SJCRH30 (cell line): ENCODE results near the gene SCAND1. TPM values are rescaled to one million over a fixed set of nuclear protein-coding genes. Genes with fewer than 3 reads are reported as not detected.
"Not testable (repeated sequence)": the region's sequence is repeated elsewhere in the genome, so short reads cannot be mapped to it uniquely, and the experiment has no call there.

Experiments
- DNase-seq, 2 experiments: peaks; one replicate each; pipeline ENCODE4 v3.0.0-alpha.2; 2015 to 2020
- H3K27ac ChIP-seq: fragments of 250-450 bp; sonication (Bioruptor Pico); 2 replicates; pipeline ENCODE4 v1.5.1; 2020; ENCODE audit warnings: mild to moderate bottlenecking, moderate library complexity
- H3K27me3 ChIP-seq: fragments of 250-450 bp; sonication (Bioruptor Pico); 2 replicates; pipeline ENCODE4 v1.5.1; 2020; ENCODE audit warnings: mild to moderate bottlenecking, moderate library complexity
- H3K36me3 ChIP-seq: fragments of 250-450 bp; sonication (Bioruptor Pico); 2 replicates; pipeline ENCODE4 v1.5.1; 2020; ENCODE audit warnings: mild to moderate bottlenecking, moderate library complexity
- H3K4me1 ChIP-seq: fragments of 250-450 bp; sonication (Bioruptor Pico); 2 replicates; pipeline ENCODE4 v1.5.1; 2020; ENCODE audit warnings: mild to moderate bottlenecking, moderate library complexity
- H3K4me3 ChIP-seq: fragments of 250-450 bp; sonication (Bioruptor Pico); 2 replicates; pipeline ENCODE4 v1.5.1; 2020; ENCODE audit warnings: mild to moderate bottlenecking, moderate library complexity
- H3K9me3 ChIP-seq: fragments of 250-450 bp; sonication (Bioruptor Pico); replicated peaks from 2 replicates; pipeline ENCODE4 v1.5.1; 2020; ENCODE audit warnings: mild to moderate bottlenecking, moderate library complexity
- total RNA-seq: library from RNA; depleted of rRNA; stranded (reverse); fragments of >200 nt; shearing (Covaris generic); gene quantifications from 2 replicates; pipeline ENCODE4 v1.2.3, GENCODE V29; 2014

The SCAND1 gene
- total RNA-seq, 1 experiment from 2014 or later: 44.4 TPM

GRCh38 chr20:35975576-35976373 is 21.5 kb upstream of the SCAND1 start:
- H3K4me3 ChIP-seq: no peak overlapping the region
- H3K27me3 ChIP-seq: 0 out of 2 replicates have a peak, but pooled peaks cover 5% of the 10 kb centered on the region
- peaks cover 10% of the 10 kb centered on the region for H3K9me3 ChIP-seq
- DNase-seq: no peak
- H3K27ac ChIP-seq: no peak overlapping the region
- H3K4me1 ChIP-seq: peaks cover 4% of the 10 kb centered on the region
- H3K36me3 ChIP-seq: no peaks in the 10 kb centered on the region

- Histone ChIP-seq H3K4me1 (peaks cover 4% of the 10 kb centered on the region), H3K36me3 (no peaks in the 10 kb centered on the region), H3K4me3 (no peak overlapping the region), H3K9me3 (peaks cover 10% of the 10 kb centered on the region), H3K27ac (no peak overlapping the region), H3K27me3 (no peaks in the 10 kb centered on the region)
- no peak for DNase-seq
These were observed 20.0 kb upstream of the SCAND1 start for GRCh38 chr20:35974256-35974655.

DNA sequence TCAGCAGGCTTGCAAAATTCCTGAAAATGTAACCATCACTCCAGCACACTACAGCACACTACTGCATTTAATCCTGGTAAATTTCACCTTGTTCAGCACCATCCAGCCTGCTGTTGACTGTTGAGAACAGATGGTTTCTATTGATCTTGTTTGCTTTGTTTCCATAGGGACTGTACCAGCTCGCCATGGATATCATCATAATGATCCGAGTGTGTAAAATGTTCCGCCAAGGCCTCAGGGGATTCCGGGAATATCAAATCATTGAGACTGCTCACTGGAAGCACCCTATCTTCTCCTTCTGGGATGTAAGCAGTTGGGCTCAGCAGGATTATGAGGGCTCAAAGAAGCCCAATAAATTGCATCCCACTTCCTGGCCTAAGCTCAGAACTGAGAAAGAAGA is 18.2 kb upstream of the SCAND1 start:
- DNase-seq: peak; percentile 73 to 93
- Histone ChIP-seq H3K36me3 (no peaks in the 10 kb centered on the region), H3K27ac (peak overlapping the region; percentile 1; the same call in 1 of the 2 replicates), H3K4me3 (no peak overlapping the region), H3K27me3 (no peaks in the 10 kb centered on the region), H3K9me3 (peaks cover 10% of the 10 kb centered on the region), H3K4me1 (peaks cover 4% of the 10 kb centered on the region)

DNA sequence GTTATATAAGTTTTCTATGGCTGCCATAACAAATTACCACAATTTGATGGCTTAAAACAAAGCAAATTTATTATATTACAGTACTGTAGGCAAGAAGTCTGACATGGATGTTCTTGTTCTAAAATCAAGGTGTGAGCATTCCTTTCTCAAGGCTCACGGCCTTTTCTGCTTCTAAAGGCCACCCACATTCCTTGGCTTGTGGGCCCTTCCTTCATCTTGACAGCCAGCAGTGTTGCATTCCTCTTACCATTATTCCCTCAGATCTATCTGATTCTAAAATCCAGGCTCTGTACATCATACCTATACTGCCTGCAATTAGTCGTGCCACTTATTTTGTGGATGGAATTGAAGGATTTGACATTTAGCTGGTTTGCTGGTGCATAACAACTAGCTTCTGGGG is 17.7 kb upstream of the SCAND1 start:
- Histone ChIP-seq H3K36me3 (no peaks in the 10 kb centered on the region), H3K27ac (no peak overlapping the region), H3K27me3 (no peaks in the 10 kb centered on the region), H3K4me3 (no peak overlapping the region), H3K9me3 (peaks cover 10% of the 10 kb centered on the region), H3K4me1 (peaks cover 4% of the 10 kb centered on the region)
- DNase-seq: no peak

- H3K4me3 ChIP-seq: no peak overlapping the region
- no peak for DNase-seq
- no peaks in the 10 kb centered on the region for H3K36me3 ChIP-seq
- H3K9me3 ChIP-seq: peaks cover 10% of the 10 kb centered on the region
- no peak overlapping the region for H3K27ac ChIP-seq
- H3K27me3 ChIP-seq: no peaks in the 10 kb centered on the region
- H3K4me1 ChIP-seq: peaks cover 4% of the 10 kb centered on the region
These were observed 14.6 kb upstream of the SCAND1 start for GRCh38 chr20:35968930-35969329.

DNA sequence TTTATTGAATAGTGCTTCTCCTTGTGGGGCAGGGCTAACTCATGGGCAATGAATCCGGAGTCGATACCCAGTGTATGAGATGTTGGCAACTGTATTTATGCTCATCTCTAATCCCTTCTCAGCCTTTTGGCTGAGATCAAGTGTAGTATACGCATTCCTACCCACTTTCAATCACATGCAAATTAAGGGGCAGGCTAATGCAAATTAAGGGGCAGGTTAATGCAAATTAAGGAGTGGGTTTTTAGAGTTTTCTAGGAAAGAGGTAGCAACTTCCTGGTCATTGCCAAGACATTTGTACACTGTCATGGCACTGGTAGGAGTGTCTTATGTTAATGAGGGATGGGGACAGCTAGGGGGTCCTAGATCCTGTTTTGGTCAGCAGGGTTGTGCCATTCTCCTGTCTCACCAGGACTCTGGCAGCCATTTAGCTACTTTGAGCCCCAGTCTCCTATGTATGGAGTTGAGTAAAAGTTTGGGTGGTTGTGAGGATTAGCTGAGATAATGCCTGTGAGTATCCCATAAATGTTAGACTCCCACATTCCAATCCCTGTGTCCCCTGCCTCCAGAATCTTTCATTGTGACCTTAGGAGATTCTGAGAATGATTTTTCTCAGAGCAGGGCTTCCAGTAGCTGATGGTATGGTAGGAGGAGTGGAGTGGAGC is 13.8 kb upstream of the SCAND1 start, which contains the start of gene CNBD2:
Gene CNBD2 (plus strand): TSS at position 612 of the 662 bp plus-strand sequence. CDS start 173 bp downstream, outside the sequence.
- H3K4me1 ChIP-seq: peaks cover 4% of the 10 kb centered on the region
- no peak within 1 kb of the TSS for H3K4me3 ChIP-seq
- DNase-seq: no peak
- H3K9me3 ChIP-seq: peaks cover 10% of the 10 kb centered on the region
- no peaks in the 10 kb centered on the region for H3K27me3 ChIP-seq
- no peaks in the 10 kb centered on the region for H3K36me3 ChIP-seq
- H3K27ac ChIP-seq: no peak within 1 kb of the TSS

GRCh38 chr20:35963878-35964277 is 9.6 kb upstream of the SCAND1 start:
- no peak for DNase-seq

DNA sequence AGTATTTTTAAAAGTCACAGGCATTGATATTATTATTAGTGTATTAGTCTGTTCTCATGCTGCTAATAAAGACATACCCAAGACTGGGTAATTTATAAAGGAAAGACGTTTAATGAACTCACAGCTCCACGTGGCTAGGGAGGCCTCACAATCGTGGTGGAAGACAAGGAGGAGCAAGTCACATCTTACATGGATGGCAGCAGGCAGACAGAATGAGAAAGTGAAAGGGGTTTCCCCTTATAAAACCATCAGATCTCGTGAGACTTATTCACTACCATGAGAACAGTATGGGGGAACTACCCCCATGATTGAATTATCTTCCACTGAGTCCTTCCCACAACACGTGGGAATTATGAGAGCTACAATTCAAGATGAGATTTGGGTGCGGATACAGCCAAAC is 5.0 kb upstream of the SCAND1 start:
- not testable (repeated sequence) for H3K4me3 ChIP-seq, H3K9me3 ChIP-seq, H3K27me3 ChIP-seq, H3K27ac ChIP-seq, H3K36me3 ChIP-seq, DNase-seq, H3K4me1 ChIP-seq

More at GRCh38 chr20:35963878-35964277, 9.6 kb upstream of the SCAND1 start:
- H3K27ac ChIP-seq: no peak overlapping the region
- H3K36me3 ChIP-seq: no peaks in the 10 kb centered on the region
- no peaks in the 10 kb centered on the region for H3K27me3 ChIP-seq
- 0 out of 2 replicates have a peak, but pooled peaks cover 4% of the 10 kb centered on the region for H3K9me3 ChIP-seq
- no peak overlapping the region for H3K4me3 ChIP-seq
- no peaks in the 10 kb centered on the region for H3K4me1 ChIP-seq

GRCh38 chr20:35956616-35957015 is 2.3 kb upstream of the SCAND1 start:
- Histone ChIP-seq H3K36me3 (no peaks in the 10 kb centered on the region), H3K9me3 (0 out of 2 replicates have a peak, but pooled peaks cover 4% of the 10 kb centered on the region), H3K4me3 (no peak overlapping the region), H3K27me3 (no peaks in the 10 kb centered on the region), H3K4me1 (no peaks in the 10 kb centered on the region), H3K27ac (no peak overlapping the region)
- no peak for DNase-seq

DNA sequence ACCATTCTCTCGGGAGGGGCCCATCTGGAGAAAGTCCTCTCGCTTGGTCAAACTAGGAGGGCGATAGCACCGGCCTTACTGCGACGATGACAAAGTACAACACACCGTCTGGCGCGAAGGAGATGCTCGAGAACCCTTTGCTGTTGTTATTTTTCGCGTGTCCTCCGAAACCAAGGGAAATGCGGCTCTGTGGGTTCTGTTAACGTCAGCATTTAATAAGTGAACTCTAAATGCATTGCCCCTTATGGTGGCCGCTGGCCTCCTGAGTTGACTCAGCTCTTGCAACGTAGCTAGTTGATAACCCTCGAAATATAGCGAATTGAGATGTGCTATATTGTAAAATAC is 577 bp upstream of the SCAND1 start:
- no peaks in the 10 kb centered on the region for H3K4me1 ChIP-seq
- no peaks in the 10 kb centered on the region for H3K27me3 ChIP-seq
- peak overlapping the region; percentile 94 for H3K27ac ChIP-seq
- no peak for DNase-seq
- no peaks in the 10 kb centered on the region for H3K36me3 ChIP-seq
- peak overlapping the region; percentile 90 for H3K4me3 ChIP-seq
- 0 out of 2 replicates have a peak, but pooled peaks cover 3% of the 10 kb centered on the region for H3K9me3 ChIP-seq

DNA sequence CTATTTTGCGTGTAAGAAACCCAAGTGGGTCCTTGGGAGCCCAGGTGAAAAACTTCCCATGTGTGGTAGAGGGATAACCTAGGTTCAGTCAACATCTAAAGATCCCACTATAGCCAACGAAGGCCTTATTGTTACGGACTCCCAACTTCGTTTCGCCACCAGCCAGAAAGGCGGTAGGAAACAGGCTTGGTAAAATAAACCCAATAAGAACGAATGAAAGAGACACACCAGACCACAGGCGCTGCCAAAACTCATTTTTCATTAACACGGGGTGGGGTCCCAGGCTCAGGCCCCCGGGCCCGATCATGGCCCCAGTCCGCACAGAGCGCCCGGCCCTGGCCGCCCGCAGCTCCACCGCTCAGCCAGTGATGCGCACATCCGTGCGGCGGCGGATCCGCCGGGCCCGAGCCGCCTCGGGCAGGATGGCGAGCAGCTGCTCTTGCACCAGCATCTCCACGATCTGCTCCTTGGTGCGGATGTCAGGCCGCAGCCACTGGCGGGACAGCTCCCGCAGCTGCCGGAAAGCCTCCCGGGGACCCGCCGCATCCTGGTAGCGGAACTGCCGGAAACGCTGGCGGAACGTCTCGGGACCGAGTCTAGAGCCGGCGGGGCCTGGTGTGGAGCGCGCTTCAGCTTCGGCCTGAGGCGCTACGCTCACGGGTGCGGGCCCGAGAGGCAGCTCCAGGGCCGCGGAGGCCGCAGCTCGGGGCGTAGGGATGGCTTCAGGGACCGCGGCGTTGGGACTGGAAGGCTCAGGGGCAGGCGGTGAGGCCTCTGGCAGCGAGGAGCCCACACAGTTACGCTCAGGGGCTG is 709 bp downstream of the SCAND1 start:
- peak; percentile 72 to 75 for DNase-seq
- H3K27ac ChIP-seq: peak overlapping the region; percentile 94
- no peaks in the 10 kb centered on the region for H3K9me3 ChIP-seq

DNA sequence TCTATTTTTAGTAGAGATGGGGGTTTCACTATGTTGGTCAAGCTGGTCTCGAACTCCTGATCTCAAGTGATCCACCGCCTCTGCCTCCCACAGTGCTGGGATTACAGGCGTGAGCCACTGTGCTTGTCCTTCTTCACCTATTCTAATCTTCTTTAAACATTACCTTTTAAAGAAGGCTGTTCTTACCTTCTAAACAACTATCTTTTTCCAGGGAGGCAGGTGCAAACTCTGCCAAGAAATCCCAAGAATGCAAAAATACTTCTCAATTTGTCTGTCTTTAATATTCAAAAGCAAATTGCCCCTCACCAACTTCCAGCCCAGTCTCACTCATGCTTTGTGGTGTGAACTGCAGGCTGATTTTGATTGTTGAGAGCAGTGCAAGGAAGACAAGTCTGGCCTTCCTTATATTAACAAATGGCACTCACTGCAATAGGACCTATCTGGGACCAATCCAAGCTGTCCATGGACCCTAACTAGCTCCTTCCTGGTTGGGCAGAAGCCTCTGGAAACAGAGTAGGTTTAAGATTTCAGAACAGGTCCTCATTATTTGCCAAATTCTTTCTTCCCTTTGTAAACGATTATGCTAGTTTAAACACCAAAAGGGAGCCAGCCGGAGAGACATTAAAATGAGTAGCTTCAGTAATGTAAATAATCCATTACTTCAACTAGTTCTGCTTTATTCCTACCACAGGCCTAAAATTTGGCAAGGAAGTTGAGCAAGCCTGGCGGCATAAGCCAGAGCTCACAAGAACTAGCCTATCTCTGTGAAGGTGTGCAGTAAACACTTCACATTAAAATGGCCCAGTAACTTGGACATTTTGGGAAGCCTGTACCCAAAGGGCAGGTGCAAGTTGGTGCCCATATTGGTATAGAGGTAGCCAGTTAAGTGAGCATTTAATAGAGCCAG is 1.6 kb downstream of the SCAND1 start:
- H3K27me3 ChIP-seq: no peaks in the 10 kb centered on the region
- peak overlapping the region; percentile 94; the same call in 1 of the 2 replicates for H3K27ac ChIP-seq
- peak overlapping the region; percentile 90 for H3K4me3 ChIP-seq
- H3K9me3 ChIP-seq: no peaks in the 10 kb centered on the region
- no peaks in the 10 kb centered on the region for H3K4me1 ChIP-seq
- peaks cover 1% of the 10 kb centered on the region; the same call in 1 of the 2 replicates for H3K36me3 ChIP-seq
- DNase-seq: no peak

More for the DNA sequence above, 709 bp downstream of the SCAND1 start:
- H3K27me3 ChIP-seq: no peaks in the 10 kb centered on the region
- H3K4me1 ChIP-seq: no peaks in the 10 kb centered on the region
- H3K36me3 ChIP-seq: no peaks in the 10 kb centered on the region
- H3K4me3 ChIP-seq: peak overlapping the region; percentile 90

DNA sequence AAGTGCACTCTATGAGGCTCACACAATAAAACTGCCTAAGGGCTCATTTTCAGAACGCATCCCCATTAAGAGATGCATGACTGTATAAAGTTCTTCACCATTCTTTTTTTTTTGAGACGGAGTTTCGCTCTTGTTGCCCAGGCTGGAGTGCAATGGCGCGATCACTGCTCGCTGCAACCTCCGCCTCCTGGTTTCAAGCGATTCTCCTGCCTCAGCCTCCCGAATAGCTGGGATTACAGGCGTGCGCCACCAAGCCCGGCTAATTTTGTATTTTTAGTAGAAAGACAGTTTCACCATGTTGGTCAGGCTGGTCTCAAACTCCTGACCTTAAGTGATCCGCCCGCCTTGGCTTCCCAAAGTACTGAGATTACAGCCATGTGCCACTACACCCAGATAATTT is 2.2 kb downstream of the SCAND1 start:
- H3K27me3 ChIP-seq, DNase-seq, H3K4me3 ChIP-seq, H3K27ac ChIP-seq, H3K9me3 ChIP-seq, H3K36me3 ChIP-seq, H3K4me1 ChIP-seq: not testable (repeated sequence)

DNA sequence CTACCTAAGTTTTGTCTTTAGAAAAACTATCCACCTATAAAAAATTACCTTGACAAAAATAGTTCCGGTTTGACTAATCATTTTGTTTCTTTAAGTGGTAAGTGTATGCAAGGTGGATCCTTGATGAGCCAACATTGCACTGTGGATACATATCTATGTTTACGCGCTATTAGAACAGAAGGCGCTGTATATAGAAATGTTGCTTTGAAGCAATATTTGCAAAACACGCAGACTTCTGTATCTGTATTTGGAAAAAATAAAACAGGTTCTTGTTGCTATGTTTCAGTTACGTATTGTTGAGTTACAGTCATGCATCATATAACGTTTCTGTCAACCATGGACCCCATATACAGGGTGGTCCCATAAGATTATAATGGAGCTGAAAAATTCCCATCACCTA is 4.2 kb downstream of the SCAND1 start:
- no peak for DNase-seq
- Histone ChIP-seq H3K9me3 (no peaks in the 10 kb centered on the region), H3K4me3 (no peak overlapping the region), H3K27ac (no peak overlapping the region), H3K27me3 (no peaks in the 10 kb centered on the region), H3K4me1 (no peaks in the 10 kb centered on the region), H3K36me3 (peaks cover 3% of the 10 kb centered on the region; the same call in 1 of the 2 replicates)
